GM10248 (cell line): ENCODE data around the gene HDAC4.

Experiments used
- CTCF ChIA-PET: fragments of 300-600 bp; sonication (Branson Sonifier 250); formaldehyde crosslinking; extraction: SDS; loops from one replicate; lab custom pipeline; 2021; ENCODE audit warnings: antibody characterized with exemption; lab: Yijun Ruan, JAX
- POLR2A ChIA-PET: fragments of 350-650 bp; sonication (Branson Sonifier 250); formaldehyde crosslinking; extraction: SDS; loops from one replicate; lab custom pipeline; 2020; ENCODE audit warnings: antibody characterized with exemption; lab: Yijun Ruan, JAX
- DNase-seq: peaks from one replicate; pipeline ENCODE4 v3.0.0; 2012; ENCODE audit errors: extremely low spot score
- CTCF ChIP-seq: IDR thresholded peaks from 2 replicates; pipeline ENCODE4 v1.5.1; 2012; ENCODE audit warnings: mild to moderate bottlenecking, low read depth; ENCODE audit errors: extremely low read depth, missing control alignments, control extremely low read depth

The HDAC4 gene

GRCh38 chr2:239291475-239292350 lies 109.1 kb downstream of the HDAC4 start:
- ChIA-PET CTCF (interaction anchor here (0.8 to 1.5 kb wide), 5 partner anchors 13 to 48 kb away, joined by 3 to 4 read pairs (median 3); no protein-coding TSS in a partner anchor), POLR2A (no interaction called here)
- DNase-seq = no peak
- no peak for TF ChIP-seq CTCF

GRCh38 chr2:239290618-239291474 lies 110.0 kb downstream of the HDAC4 start:
- ChIA-PET POLR2A (no interaction called here), CTCF (interaction anchor here (0.8 to 1.4 kb wide), 4 partner anchors 14 to 38 kb away, joined by 3 to 4 read pairs (median 3); no protein-coding TSS in a partner anchor)
- DNase-seq = no peak
- TF ChIP-seq CTCF = no peak

- ChIA-PET CTCF (no interaction called here), POLR2A (no interaction called here)
- DNase-seq = no peak
- TF ChIP-seq CTCF = no peak
Measured at GRCh38 chr2:239289545-239289944, 111.3 kb downstream of the HDAC4 start.

GRCh38 chr2:239288951-239289511 lies 111.8 kb downstream of the HDAC4 start:
- POLR2A ChIA-PET = no interaction called here
- TF ChIP-seq CTCF = no peak
- DNase-seq = peak; percentile 72
- CTCF ChIA-PET = no interaction called here

DNA sequence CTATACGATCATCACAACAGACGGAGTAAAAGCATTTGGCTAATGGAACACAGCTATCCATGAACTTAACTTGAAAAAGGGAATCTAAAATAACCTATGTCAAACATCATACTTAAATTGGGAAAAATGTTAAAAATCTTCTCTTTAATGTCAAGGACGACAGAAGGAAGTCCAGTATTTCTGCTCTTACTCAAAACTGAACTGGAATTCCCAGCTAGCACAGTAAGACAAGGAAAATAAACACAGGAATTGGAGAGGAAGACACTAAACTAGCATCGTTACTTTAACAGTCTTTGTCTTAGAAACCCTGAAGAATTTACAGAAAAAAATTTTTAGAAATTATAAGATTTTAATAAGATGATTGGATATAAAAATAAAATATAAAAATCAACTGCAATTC lies 112.6 kb downstream of the HDAC4 start:
- TF ChIP-seq CTCF = no peak
- no peak for DNase-seq
- POLR2A ChIA-PET = no interaction called here
- CTCF ChIA-PET = interaction anchor here (1.1 kb wide), 1 partner anchor 21 kb away, joined by 4 read pairs; no protein-coding TSS in a partner anchor

GRCh38 chr2:239287461-239287860 lies 113.4 kb downstream of the HDAC4 start:
- no peak for DNase-seq
- POLR2A ChIA-PET = no interaction called here
- no peak for TF ChIP-seq CTCF
- CTCF ChIA-PET = interaction anchor here (1.1 kb wide), 1 partner anchor 20 kb away, joined by 4 read pairs; no protein-coding TSS in a partner anchor
